ENCODE data around the gene ETS2.

ETS2 gene

DNA sequence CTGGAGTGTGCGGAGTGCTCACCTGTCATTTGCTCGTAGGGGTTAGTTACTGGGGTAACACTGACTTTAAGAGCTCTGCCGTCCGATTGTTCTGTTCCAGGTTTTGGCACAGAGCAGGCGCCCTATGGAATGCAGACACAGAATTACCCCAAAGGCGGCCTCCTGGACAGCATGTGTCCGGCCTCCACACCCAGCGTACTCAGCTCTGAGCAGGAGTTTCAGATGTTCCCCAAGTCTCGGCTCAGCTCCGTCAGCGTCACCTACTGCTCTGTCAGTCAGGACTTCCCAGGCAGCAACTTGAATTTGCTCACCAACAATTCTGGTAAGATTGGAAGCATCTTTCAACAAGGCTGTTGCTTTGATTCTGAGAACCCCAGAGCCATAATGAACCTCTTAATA, 12.6 kb downstream of the ETS2 start:
- H3K4me3 Mint-ChIP-seq: no peak overlapping the region
- H3K9me3 Mint-ChIP-seq: no peaks in the 10 kb centered on the region
- H3K4me1 Mint-ChIP-seq: peaks cover under 1% of the 10 kb centered on the region
- no peak overlapping the region for H3K27ac Mint-ChIP-seq
- H3K27me3 Mint-ChIP-seq (ENCODE audit: low read depth): no peaks in the 10 kb centered on the region
- peaks cover 92% of the 10 kb centered on the region for H3K36me3 Mint-ChIP-seq (ENCODE audit: low read depth)
- TF ChIP-seq, protein P1, sequence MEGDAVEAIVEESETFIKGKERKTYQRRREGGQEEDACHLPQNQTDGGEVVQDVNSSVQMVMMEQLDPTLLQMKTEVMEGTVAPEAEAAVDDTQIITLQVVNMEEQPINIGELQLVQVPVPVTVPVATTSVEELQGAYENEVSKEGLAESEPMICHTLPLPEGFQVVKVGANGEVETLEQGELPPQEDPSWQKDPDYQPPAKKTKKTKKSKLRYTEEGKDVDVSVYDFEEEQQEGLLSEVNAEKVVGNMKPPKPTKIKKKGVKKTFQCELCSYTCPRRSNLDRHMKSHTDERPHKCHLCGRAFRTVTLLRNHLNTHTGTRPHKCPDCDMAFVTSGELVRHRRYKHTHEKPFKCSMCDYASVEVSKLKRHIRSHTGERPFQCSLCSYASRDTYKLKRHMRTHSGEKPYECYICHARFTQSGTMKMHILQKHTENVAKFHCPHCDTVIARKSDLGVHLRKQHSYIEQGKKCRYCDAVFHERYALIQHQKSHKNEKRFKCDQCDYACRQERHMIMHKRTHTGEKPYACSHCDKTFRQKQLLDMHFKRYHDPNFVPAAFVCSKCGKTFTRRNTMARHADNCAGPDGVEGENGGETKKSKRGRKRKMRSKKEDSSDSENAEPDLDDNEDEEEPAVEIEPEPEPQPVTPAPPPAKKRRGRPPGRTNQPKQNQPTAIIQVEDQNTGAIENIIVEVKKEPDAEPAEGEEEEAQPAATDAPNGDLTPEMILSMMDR (IDR thresholded peaks at IDR 0.05; ENCODE audit: unreplicated experiment in 3 of 3): no peak

DNA sequence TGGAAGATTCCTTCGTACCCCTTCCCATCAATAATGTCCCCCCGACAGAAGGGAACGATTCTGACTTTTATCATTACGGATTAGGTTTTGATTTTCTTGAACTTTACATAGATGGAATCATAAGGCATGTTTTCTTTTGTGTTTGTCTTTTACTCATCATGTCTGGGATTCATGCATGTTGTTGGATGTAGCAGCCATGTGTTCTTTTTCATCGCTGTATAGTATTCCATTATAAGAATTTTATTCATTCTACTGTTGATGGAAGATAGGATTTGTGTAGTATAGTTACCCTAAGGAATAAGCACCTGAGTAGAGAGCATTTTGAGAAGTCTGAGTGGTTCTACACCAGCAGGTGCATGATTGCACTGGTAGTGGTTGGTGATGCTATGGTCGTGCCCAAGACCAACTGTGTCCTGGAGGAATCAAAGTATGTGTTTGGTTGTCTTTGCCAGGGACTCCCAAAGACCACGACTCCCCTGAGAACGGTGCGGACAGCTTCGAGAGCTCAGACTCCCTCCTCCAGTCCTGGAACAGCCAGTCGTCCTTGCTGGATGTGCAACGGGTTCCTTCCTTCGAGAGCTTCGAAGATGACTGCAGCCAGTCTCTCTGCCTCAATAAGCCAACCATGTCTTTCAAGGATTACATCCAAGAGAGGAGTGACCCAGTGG, 13.5 kb downstream of the ETS2 start:
- no peak overlapping the region for H3K27ac Mint-ChIP-seq
- TF ChIP-seq, protein P1 (IDR thresholded peaks at IDR 0.05; ENCODE audit: unreplicated experiment in 3 of 3): no peak
- peaks cover 95% of the 10 kb centered on the region for H3K36me3 Mint-ChIP-seq (ENCODE audit: low read depth)
- no peak overlapping the region for H3K4me3 Mint-ChIP-seq
- peaks cover 9% of the 10 kb centered on the region for H3K4me1 Mint-ChIP-seq
- no peaks in the 10 kb centered on the region for H3K27me3 Mint-ChIP-seq (ENCODE audit: low read depth)
- H3K9me3 Mint-ChIP-seq: no peaks in the 10 kb centered on the region

DNA sequence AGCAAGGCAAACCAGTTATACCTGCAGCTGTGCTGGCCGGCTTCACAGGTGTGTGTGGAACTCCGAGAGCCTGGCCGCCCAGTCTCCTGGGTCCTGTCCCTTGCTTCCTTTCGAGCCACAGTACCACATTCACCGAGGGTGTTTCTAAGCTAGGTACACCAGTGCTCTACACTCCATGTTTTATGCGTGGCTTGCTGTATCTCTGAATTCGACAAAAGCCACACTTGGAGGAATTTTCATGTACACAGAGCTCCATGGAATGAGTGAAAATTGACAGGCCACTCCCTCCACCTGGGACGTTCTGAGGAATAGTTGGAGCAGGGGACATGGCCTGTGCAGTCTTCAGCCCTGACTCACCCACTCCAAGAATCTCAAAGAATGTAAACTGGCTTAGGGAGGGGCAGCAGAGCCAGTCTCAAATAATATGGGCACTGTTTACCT, 14.0 kb downstream of the ETS2 start:
- Mint-ChIP-seq H3K27me3 (ENCODE audit: low read depth) (no peaks in the 10 kb centered on the region), H3K4me1 (peaks cover 10% of the 10 kb centered on the region), H3K36me3 (ENCODE audit: low read depth) (peaks cover 94% of the 10 kb centered on the region), H3K9me3 (no peaks in the 10 kb centered on the region), H3K27ac (no peak overlapping the region), H3K4me3 (no peak overlapping the region)
- TF ChIP-seq, protein P1 (IDR thresholded peaks at IDR 0.05; ENCODE audit: unreplicated experiment in 3 of 3): no peak

DNA sequence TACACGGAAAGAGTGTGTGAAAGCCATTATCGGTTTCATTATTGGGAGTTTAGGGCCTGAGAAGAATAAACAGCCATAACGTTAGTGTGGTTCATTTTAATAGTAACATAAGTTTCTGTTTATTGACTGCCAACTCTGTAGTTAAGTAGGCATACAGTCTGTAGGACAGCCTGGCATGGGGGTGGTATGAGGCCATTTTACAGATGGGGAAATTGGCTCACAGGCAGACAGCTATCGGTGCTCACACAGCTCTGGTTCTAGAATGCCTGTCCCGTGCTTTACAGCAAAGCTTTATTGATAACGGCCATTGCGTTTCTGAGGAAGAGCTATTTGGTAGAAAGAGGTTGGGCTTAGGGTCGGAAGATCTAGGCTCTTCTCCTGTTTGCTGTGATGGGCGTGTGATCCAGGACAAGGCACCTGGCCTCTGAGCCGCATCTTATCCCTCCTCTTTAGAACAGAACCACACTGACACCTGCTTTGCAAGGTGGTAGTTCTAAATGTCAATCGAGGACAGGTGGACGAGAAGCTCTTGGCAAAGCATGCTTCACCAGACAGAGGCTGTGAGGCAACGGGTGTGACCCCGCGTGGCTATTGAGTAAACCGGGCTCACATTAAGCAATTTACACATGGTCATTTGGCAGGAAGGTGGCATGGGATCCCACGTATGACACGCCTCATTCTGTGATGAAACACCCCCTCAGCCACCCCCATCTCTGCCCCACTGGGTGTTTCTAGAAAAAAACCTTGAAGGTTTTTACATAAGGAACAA, 14.9 kb downstream of the ETS2 start:
- peaks cover 10% of the 10 kb centered on the region for H3K4me1 Mint-ChIP-seq
- no peaks in the 10 kb centered on the region for H3K27me3 Mint-ChIP-seq (ENCODE audit: low read depth)
- peaks cover 4% of the 10 kb centered on the region for H3K9me3 Mint-ChIP-seq
- TF ChIP-seq, protein P1 (IDR thresholded peaks at IDR 0.05; ENCODE audit: unreplicated experiment in 3 of 3): no peak
- H3K4me3 Mint-ChIP-seq: no peak overlapping the region
- peaks cover 92% of the 10 kb centered on the region for H3K36me3 Mint-ChIP-seq (ENCODE audit: low read depth)
- H3K27ac Mint-ChIP-seq: no peak overlapping the region

DNA sequence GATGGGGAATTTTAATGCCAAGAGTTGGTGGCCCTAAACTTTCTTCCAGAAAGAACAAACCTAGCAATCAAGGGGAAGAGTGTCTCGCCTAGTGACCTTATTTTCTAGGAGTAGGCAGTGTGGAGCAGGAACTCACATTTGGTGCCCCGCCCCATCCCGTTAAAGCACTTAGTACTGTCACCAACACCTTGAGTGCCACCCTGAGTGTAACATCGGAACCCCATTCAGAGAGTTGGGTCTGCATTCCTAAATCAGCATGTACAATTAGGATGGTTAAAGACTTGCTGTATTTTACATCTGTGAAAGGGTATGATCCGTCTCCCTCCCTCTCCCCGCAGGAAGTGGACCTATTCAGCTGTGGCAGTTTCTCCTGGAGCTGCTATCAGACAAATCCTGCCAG, 15.5 kb downstream of the ETS2 start:
- Mint-ChIP-seq H3K4me3 (no peak overlapping the region), H3K4me1 (peaks cover 10% of the 10 kb centered on the region), H3K27ac (no peak overlapping the region), H3K27me3 (ENCODE audit: low read depth) (no peaks in the 10 kb centered on the region), H3K9me3 (peaks cover 4% of the 10 kb centered on the region), H3K36me3 (ENCODE audit: low read depth) (peaks cover 94% of the 10 kb centered on the region)
- TF ChIP-seq, protein P1 (IDR thresholded peaks at IDR 0.05; ENCODE audit: unreplicated experiment in 3 of 3): no peak
